GM19467 (cell line): ENCODE measurements around the gene AMIGO2.
"Not testable (repeated sequence)": the region's sequence is repeated elsewhere in the genome, so short reads cannot be mapped to it uniquely, and the experiment has no call there.

Experiments
- ATAC-seq: cut with Tn5 transposase; IDR thresholded peaks from one replicate; pipeline ENCODE4 v1.9.1; 2021; ENCODE audit warnings: mild to moderate bottlenecking, moderate library complexity; ENCODE audit not compliant: unreplicated experiment

AMIGO2 gene

DNA sequence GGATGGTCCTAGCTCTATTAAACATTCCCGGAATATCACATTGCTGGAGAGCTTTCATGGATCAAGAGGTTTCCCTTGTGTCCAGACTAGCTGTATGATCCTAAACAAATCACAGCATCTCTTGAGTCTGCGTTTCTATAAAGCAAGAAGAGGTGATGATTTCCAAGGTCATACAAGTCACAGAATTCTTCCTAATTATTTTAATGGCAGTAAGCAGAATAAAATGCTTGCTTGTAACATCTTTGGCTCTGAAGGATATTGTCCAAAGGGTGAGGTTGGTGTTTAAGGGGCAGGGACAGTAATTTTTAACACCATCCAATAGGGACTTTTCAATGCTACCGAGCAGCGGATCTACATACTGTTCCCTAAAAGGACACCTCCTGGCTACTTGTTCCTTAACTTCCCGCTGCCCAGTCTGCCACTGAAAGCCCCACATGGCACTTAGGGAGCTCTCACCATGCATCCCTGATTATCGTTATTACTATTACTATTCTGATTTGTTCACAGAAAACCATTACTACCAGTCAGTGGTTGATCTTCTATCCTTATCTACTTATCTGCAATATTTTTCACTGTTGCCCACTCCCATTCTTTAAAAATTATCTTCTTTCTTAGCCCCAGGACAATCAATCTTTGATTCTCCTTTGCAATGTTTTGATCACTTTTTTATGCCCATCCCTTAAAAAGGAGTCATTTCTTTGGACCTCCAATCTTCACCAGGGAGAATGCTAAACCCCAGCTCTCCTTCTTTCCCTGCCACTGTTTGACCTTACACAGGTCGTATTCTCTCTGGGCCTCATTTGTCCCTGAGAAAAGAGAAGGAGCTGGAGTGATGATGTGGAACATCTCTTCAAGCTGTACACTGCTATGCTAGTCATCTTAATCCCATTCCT is 4.3 kb downstream of the AMIGO2 start:
- no peak for ATAC-seq

DNA sequence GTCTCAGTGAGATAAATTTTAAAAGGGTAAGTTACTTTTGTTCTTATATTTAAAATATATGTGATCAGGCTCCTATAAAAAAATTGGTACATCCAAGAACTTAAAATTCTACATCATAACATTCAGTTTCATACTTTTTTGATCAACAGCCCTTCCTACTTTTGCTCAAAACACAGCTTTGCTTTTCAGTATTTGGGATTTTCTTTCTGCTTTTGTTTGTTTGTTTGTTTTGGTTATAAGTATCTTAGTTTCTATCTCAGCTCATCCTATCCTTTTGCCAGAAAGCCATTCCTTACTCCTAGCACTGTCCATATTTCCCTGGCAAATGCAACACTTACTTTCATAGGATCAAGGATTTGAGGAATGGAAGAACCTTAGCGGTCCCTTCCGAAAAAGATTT is 5.0 kb downstream of the AMIGO2 start:
- no peak for ATAC-seq

DNA sequence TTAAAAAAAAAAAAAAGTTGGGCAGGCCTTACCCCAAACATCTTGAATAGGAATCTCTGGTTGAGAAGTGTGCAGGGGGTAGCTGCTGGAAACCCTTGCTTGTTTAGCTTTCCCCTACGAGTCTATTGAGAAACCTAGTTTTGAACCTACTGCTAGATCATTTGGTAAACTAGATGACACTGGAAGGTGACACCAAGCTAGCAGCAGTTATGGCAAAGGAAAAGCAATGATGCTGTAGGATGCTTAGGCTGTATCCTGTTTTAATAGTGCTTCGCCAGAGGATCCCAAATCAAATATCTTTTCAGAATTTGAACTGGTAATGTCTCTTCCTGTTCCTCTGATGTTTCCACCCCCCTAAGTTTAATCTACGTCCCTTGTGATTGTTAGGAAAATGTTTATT is 5.8 kb downstream of the AMIGO2 start:
- no peak for ATAC-seq

DNA sequence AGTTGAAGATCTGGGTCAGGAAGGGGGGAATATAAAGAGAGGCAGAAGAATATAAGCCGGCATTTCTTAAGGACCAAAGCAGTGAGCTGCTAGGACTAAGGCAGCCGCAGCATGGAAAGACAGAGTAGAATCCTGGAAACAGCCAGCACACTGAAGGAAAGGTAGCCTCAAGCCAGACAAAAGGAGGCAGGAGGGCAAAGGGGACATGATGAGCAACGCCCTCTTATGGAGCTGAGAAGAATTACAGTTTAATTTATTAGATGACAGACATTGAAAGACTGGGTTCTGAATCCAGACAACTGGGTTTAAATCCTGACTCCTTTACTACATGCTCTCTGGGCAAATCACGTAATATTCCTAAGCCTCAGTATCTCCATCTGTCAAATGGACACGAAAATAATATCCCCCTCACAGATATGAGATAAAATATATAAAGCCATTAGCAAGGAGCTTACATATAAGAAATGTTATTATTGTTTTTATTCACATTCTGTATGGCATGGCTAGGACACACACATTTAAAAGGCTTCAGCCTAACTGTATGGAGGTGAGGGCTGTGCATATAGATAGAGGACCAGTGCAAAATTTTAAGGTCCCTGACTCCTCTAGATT is 8.4 kb downstream of the AMIGO2 start:
- ATAC-seq = no peak

DNA sequence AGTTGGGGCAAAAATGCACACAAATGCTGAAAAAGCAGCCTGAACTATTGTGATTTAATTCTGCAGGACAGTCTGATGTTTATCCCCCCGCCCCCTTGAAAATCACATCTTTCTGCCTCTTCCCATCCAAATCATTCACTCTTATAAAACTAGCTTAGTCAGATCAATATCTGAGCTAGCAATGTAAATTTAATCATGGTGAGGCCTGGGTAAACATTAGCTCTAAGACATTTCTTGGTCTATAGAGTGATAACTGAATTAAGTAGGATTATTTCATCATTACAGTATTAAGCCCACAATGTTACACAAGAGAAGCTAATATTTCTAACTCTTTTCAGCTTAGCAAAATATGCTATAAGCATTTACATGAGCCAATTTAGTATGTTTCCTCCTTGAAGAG is 9.4 kb downstream of the AMIGO2 start:
- ATAC-seq = no peak

DNA sequence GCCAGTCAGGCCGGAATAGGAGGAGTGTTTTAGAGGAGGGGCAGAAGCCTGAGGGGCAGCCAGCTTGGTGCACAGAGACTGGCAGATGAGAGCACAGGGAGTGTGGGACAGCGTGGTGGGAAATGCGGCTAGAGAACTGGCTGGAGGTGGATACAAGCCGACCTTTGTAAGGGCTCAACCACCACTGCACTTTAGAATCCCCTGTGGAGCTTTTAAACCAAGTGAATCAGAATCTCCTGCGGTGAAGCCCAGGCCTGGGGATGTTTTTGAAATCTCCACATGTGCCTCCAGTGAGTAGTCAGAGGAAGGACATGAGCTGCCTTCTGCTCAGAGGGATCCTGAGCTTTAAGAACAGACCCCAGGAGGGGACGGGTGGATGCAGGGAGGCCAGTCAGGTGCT is 11.2 kb downstream of the AMIGO2 start:
- no peak for ATAC-seq

DNA sequence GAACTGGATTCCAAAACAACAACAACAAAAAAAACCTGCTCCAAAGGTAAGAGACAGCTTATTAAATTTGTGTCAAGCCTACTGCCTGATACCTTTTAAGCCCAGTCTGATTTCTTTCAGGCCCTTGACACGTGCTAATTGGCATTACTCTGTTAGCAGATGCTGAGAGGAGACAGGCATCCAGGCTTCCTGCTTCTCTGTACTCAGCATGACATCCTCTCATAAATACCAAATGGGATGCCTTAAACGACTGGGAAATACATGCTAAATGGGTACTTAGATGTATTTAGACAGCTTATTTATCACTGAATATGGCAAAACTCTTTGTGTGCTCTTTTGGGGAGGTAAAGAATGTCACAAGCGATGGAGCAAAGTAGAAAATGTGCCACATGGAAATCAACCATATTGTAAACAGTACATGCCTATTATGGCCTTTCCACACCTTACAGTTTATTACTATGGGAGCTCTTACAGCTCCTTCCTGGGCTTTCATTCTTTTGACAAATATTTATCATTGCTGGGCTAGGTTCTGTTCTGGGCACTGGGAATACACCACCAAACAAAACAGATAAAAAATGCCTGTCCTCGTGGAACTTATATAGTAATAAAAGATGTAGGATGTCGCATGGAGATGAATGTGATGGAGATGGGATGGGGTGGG is 11.9 kb downstream of the AMIGO2 start:
- ATAC-seq = no peak

DNA sequence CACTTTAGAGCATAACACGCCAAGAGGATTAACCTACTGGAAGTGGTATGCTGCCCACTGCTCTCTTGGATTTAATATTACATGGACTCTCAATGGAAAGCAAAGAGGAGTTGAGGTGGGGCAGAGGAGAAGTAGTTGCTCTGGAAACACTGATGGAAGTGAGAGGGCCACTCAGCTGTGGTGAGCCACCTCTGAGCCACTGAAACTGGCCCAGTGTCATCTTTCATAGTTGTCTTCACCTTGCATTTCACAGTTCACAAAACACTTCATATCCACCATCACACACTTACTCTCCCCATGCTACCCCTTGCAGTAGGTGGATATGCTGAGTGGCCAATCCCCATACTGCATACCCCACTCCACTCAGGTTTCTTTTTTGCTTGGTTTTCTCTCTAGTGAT is 12.6 kb downstream of the AMIGO2 start:
- no peak for ATAC-seq

DNA sequence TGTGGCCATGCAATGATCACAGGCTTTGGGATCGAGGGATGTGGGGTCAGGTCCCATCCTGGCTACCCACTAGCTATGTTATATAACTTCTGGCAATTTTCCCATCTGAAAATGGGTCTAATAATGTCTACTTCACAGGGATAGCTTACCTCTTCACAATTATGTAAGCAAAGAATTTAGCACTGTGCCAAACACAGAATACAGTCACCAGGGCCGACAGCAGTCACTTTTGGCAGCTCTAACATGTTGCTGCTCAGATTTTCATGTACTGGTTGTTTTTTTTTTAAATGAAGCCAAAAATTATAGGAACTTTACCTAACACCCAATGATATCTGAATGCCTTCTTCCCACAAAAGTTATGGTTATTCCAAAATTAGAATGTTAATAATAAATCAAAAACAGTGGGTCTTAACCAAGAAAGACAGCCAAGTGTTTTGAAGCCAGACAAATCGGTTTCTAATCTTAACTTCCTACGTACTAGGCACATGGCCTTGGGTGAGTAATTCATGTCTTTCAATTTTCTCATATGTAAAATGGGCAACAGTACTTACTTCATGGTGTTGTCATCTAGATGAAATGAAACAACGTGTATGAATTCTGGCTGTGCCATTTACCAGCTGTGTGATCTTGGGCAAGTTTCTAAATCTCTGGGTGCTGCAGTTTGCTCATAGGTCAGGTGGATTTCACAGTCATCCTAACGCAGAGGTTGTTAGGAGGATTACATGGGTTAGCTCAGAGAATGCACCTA is 13.3 kb downstream of the AMIGO2 start:
- ATAC-seq = no peak

DNA sequence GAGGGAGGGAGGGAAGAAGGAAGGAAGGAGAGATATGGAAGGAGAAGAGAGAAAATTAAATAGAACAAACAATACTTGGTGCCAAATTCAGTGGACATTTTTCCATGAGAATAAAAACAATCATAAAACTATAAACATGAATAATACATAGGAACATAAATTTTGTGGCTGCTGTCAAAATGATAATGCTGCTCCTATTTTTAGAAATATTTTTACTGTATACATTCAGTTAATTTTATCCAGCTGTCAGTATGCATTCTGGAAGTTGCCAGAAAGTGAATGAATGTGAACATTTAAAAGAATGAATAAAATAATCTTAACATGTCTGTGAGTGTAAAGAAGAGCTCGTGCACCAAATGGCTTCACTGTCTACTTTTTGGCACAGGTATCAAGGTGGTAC is 14.2 kb downstream of the AMIGO2 start:
- ATAC-seq = no peak

GRCh38 chr12:47058640-47059039 is 21.1 kb downstream of the AMIGO2 start:
- ATAC-seq = not testable (repeated sequence)

- not testable (repeated sequence) for ATAC-seq
Observed at GRCh38 chr12:47056944-47057343, 22.8 kb downstream of the AMIGO2 start.

- not testable (repeated sequence) for ATAC-seq
Observed at GRCh38 chr12:47055856-47056255, 23.9 kb downstream of the AMIGO2 start.

DNA sequence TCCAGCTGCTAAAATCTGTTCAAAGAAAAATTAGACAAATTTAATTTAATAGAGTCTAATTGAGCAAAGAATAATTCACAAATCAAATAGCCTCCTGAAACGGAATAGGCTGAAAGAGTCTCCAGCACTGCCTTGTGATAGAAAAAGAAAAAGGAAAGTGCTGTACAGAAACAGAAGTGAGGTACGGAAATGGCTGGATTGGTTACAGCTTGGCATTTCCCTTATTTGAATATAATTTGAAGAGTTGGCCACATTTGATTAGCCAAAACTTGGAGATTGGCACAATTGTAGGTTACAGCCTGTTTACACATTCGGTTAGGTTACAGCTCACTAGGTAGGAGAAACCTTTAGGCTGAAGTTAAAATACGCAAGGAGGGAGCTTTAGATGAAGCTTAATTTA is 25.1 kb downstream of the AMIGO2 start:
- no peak for ATAC-seq

DNA sequence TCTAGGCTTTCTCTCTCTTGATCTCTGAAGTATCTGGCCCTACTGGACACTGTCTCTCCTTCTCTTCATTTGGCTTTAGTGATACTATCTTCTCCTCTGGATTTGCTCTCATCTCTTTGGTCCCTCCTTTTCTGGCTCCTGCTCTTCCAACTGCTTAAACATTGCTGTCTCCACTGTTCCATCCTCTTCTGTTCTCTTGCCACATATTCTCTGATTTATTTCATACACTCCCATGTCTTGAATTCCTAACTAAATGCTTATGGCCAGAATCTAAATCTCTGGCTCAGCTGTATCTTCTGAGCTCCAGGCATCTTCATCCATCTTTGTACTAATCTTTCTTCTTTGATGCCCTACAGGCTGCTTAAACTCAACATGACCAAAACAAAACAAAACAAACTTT is 25.8 kb downstream of the AMIGO2 start:
- ATAC-seq = no peak

GRCh38 chr12:47052274-47052673 is 27.5 kb downstream of the AMIGO2 start:
- ATAC-seq = no peak

DNA sequence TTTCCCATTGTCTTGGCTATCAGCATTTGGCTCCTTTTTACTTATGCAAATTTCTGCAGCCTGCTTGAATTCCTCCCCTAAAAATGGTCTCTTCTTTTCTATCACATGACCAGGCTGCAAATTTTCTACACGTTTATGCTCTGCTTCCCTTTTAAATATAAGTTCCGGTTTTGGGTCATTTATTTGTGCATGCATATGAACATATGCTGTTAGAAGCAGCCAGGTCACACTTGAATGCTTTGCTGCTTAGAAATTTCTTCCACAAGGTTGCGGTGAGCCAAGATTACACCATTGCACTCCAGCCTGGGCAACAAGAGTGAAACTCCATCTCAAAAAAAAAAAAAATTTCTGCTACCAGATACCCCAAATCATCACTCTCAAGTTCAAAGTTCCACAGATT is 28.5 kb downstream of the AMIGO2 start:
- ATAC-seq = not testable (repeated sequence)

GRCh38 chr12:47048541-47048940 is 31.2 kb downstream of the AMIGO2 start:
- ATAC-seq = no peak

- no peak for ATAC-seq
Observed at GRCh38 chr12:47041327-47041726, 38.4 kb downstream of the AMIGO2 start.

GRCh38 chr12:47039756-47040155 is 40.0 kb downstream of the AMIGO2 start:
- no peak for ATAC-seq

GRCh38 chr12:47039079-47039478 is 40.7 kb downstream of the AMIGO2 start:
- ATAC-seq = no peak
